Endothelial cell of umbilical vein (primary cell): ENCODE data around the gene RSPH1.

Source experiments
- JUN ChIP-seq: IDR thresholded peaks from 2 replicates; pipeline ENCODE4 v1.6.1; 2011; ENCODE audit warnings: borderline replicate concordance, low read depth; ENCODE audit not compliant: insufficient read length, insufficient read depth
- POLR2A ChIP-seq: IDR thresholded peaks from 2 replicates; pipeline ENCODE4 v1.6.1; 2012; ENCODE audit warnings: low read depth, mild to moderate bottlenecking, control low read depth, low read length
- TF ChIP-seq, protein P1 (sequence below), 2 donors: IDR thresholded peaks; 1 replicate in 1 of 2; 2 replicates in 1 of 2; pipeline ENCODE4 v1.5.1; 2011; ENCODE audit warnings: low read length in 2 of 2, mild to moderate bottlenecking in 2 of 2, moderate library complexity in 2 of 2, control low read depth in 1 of 2, inconsistent platforms in 1 of 2, low read depth in 1 of 2; ENCODE audit not compliant: insufficient read depth in 1 of 2; ENCODE audit errors: extremely low read depth in 1 of 2

DNA sequence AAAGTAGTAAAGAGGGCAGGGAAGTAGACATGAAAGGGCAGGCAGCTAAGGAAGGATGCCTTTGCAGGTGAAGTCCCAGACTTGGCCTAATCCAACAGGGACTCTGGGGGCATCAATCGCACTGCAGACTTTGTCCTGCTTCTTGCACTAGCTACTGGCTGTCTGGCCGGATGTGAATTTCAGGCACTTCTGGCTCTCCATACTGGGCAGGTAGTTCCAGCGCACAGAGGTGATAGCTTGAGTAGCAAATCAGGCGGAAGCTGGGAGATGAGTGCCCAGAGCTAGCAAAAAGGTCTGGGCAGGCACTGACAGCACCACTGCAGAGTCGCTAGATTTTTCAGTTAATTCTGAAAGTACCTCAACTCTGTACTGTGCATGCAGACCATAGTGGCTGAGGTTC lies 997 bp downstream of the RSPH1 start:
- TF ChIP-seq, protein P1, sequence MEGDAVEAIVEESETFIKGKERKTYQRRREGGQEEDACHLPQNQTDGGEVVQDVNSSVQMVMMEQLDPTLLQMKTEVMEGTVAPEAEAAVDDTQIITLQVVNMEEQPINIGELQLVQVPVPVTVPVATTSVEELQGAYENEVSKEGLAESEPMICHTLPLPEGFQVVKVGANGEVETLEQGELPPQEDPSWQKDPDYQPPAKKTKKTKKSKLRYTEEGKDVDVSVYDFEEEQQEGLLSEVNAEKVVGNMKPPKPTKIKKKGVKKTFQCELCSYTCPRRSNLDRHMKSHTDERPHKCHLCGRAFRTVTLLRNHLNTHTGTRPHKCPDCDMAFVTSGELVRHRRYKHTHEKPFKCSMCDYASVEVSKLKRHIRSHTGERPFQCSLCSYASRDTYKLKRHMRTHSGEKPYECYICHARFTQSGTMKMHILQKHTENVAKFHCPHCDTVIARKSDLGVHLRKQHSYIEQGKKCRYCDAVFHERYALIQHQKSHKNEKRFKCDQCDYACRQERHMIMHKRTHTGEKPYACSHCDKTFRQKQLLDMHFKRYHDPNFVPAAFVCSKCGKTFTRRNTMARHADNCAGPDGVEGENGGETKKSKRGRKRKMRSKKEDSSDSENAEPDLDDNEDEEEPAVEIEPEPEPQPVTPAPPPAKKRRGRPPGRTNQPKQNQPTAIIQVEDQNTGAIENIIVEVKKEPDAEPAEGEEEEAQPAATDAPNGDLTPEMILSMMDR (IDR thresholded peaks at IDR 0.05; ENCODE audit: extremely low read depth in 1 of 2, insufficient read depth in 1 of 2, low read depth in 1 of 2, low read length in 2 of 2): no peak
- TF ChIP-seq POLR2A (no peak), JUN (no peak)
